ENCODE data around the gene DTNA. TPM values are rescaled to one million over a fixed set of nuclear protein-coding genes. Genes with fewer than 3 reads are reported as not detected.

DTNA gene
- total RNA-seq, 1 donor, result 22.0 TPM

DNA sequence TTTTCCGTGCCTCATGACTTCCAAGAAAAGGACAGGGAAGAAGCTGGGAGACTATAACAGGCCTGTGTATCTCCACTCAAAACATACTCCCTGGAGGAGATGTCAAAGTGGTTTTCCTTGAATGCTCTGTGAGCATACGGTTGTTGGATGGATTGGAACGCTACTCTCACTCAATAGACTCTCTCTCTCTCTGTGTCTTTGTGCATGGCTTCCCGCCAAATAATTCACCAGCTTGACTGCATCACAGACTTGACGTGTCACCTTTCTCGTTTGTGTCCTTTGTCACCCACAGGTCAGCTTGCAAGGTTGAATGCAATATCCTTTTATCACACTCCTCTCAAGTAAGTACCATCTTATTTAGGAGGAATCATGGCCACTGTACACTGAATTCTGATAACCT lies 174.3 kb downstream of the DTNA start:
- no peak for DNase-seq (ENCODE audit: low read depth)
- no peak overlapping the region for H3K4me3 ChIP-seq (ENCODE audit: low read depth, low read length)
- TF ChIP-seq, protein P1, sequence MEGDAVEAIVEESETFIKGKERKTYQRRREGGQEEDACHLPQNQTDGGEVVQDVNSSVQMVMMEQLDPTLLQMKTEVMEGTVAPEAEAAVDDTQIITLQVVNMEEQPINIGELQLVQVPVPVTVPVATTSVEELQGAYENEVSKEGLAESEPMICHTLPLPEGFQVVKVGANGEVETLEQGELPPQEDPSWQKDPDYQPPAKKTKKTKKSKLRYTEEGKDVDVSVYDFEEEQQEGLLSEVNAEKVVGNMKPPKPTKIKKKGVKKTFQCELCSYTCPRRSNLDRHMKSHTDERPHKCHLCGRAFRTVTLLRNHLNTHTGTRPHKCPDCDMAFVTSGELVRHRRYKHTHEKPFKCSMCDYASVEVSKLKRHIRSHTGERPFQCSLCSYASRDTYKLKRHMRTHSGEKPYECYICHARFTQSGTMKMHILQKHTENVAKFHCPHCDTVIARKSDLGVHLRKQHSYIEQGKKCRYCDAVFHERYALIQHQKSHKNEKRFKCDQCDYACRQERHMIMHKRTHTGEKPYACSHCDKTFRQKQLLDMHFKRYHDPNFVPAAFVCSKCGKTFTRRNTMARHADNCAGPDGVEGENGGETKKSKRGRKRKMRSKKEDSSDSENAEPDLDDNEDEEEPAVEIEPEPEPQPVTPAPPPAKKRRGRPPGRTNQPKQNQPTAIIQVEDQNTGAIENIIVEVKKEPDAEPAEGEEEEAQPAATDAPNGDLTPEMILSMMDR (IDR thresholded peaks at IDR 0.05; ENCODE audit: insufficient read depth, low read length), result no peak

DNA sequence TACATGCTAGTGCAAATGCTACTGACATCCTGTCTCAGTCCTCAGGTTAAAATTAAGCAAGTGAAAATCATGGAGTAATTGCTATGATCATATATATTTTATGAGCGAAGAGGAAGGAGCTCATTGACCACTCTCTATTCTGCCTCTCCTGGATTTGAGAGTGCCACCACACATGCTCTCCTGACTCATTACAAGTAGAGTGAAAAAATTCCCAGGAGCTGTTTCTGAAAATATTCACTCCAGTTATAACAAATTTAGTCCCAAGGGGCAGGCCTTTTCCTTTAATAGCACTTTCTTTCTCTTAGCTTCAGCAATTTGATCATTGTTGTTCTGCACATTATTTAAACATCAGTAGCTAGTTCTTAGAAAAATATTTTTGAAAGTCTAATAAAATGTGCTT lies 176.1 kb downstream of the DTNA start:
- no peak for DNase-seq (ENCODE audit: low read depth)
- TF ChIP-seq, protein P1 (IDR thresholded peaks at IDR 0.05; ENCODE audit: insufficient read depth, low read length), result no peak
- H3K4me3 ChIP-seq (ENCODE audit: low read depth, low read length), result no peak overlapping the region

DNA sequence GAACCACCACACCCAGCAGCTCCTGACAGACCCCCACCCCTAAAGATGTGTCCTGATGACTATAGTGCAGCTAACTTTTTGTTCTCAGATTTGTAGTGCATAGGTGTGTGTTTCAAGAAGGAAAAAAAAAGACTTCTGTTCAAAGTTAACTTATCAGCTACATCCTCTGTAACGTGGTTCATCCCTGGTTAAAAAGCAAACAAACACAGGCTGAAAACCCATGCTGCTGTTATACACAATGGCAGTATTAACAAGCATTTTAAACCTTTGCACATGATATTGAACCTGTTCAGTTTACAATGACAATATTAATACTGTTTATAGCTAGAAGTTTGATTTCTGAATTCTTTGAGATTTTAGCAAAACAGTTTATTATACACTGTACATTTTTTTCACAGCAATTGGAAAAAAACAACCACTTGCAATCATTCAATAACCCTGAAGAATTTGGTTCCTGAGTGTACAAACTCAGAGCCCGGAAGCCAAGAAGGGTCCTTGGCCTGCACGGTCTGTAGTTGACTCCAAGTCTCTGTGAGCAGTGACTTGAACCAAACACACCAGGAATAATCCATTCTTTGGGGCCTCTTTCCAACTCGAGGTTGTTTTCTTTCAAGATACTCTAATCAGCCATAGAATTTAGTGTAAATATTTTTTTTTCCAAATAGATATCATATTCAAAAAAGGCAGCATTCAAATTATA lies 177.9 kb downstream of the DTNA start:
- TF ChIP-seq, protein P1 (IDR thresholded peaks at IDR 0.05; ENCODE audit: insufficient read depth, low read length), result no peak
- no peak for DNase-seq (ENCODE audit: low read depth)
- H3K4me3 ChIP-seq (ENCODE audit: low read depth, low read length), result no peak overlapping the region

DNA sequence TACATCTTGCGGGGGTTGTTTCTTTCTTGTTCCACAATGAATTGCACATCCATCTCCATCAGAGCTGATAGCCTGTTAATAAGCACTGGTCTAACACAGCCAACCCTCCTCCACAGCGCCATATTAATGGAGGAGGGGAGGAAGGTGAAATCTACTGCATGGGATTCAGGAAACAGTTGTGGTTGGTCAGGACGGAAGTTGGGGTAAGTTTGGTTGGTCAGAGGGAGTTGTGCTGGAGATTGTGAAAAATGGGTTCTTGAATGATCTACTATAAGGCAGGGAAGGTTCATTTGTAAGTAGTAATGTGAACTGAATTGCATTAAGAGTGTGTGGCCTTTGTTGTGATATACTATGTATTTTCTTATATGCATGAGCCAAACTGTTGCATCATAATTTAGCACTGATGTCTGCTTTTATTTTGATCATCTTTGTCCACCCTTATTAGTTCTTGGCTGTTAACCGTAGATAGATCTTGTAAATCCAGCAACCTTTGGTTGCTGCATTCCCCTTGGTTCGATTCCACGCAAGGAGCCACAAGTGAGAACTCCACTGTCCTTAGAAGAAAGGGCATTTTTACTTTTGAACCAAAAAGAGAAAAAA lies 180.5 kb downstream of the DTNA start:
- TF ChIP-seq, protein P1 (IDR thresholded peaks at IDR 0.05; ENCODE audit: insufficient read depth, low read length), result no peak
- DNase-seq (ENCODE audit: low read depth), result no peak
- no peak overlapping the region for H3K4me3 ChIP-seq (ENCODE audit: low read depth, low read length)

DNA sequence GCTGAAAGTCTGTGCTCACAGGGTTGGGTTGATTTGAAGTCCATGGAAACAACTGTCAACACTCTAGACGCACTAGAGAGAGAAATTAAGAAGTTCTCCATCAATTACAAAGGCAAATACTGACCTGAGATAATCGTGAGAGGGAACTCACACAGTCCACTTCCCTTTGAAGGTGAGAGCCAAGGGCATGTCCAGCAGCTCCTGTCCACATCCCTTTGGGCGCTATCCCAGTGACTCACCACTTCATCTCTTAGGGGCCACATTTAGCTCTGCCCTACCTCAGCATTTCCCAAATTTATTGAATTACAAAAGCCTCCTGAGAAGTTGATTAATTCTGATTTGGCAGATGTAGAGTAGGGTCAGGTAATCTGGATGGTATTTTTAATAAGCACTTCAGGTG lies 182.3 kb downstream of the DTNA start:
- no peak for DNase-seq (ENCODE audit: low read depth)
- TF ChIP-seq, protein P1 (IDR thresholded peaks at IDR 0.05; ENCODE audit: insufficient read depth, low read length), result no peak
- H3K4me3 ChIP-seq (ENCODE audit: low read depth, low read length), result no peak overlapping the region

DNA sequence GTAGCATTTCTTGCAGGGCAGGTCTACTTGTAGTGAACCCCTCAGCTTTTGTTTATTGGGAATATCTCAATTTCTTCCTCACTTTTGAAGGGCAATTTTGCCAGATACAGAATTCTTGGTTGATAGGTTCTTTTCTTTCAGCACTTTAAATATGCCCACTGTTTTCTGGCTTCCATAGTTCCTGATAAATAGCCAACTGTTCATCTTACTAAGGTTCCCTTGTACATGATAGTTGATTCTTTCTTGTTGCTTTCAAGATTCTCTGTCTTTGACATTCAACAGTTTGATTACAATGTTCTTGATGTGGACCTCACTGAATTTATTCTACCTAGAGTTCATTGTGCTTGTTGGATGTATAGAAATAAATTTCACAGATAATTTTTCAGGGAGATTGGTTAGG lies 183.1 kb downstream of the DTNA start:
- H3K4me3 ChIP-seq (ENCODE audit: low read depth, low read length), result no peak overlapping the region
- TF ChIP-seq, protein P1 (IDR thresholded peaks at IDR 0.05; ENCODE audit: insufficient read depth, low read length), result no peak
- DNase-seq (ENCODE audit: low read depth), result no peak

Measured in fibroblast of the aortic adventitia (primary cell).